Endothelial cell of umbilical vein (primary cell): Measurements from ENCODE around the gene MAP4K1.

Experiments
- EZH2 ChIP-seq: IDR thresholded peaks from 2 replicates; pipeline ENCODE4 v1.6.1; 2012; ENCODE audit warnings: borderline replicate concordance, low read depth, mild to moderate bottlenecking, moderate library complexity, low read length, inconsistent platforms; ENCODE audit not compliant: severe bottlenecking
- MYC ChIP-seq: IDR thresholded peaks from one replicate; pipeline ENCODE4 v1.6.1; 2011; ENCODE audit warnings: mild to moderate bottlenecking, low read depth, low read length
- POLR2A ChIP-seq: IDR thresholded peaks from 2 replicates; pipeline ENCODE4 v1.6.1; 2012; ENCODE audit warnings: low read depth, mild to moderate bottlenecking, control low read depth, low read length
- POLR2AphosphoS5 ChIP-seq: IDR thresholded peaks from 2 replicates; pipeline ENCODE4 v1.6.1; 2012; ENCODE audit warnings: low read depth, mild to moderate bottlenecking, control low read depth, low read length, moderate library complexity; ENCODE audit not compliant: insufficient read depth
- TF ChIP-seq, protein P1 (sequence below), 2 donors: IDR thresholded peaks; 1 replicate in 1 of 2; 2 replicates in 1 of 2; pipeline ENCODE4 v1.5.1; 2011; ENCODE audit warnings: low read length in 2 of 2, mild to moderate bottlenecking in 2 of 2, moderate library complexity in 2 of 2, control low read depth in 1 of 2, inconsistent platforms in 1 of 2, low read depth in 1 of 2; ENCODE audit not compliant: insufficient read depth in 1 of 2; ENCODE audit errors: extremely low read depth in 1 of 2
- TF ChIP-seq, protein P2 (sequence below): IDR thresholded peaks from 2 replicates; pipeline ENCODE4 v1.6.1; 2011; ENCODE audit not compliant: insufficient read depth, insufficient read length

DNA sequence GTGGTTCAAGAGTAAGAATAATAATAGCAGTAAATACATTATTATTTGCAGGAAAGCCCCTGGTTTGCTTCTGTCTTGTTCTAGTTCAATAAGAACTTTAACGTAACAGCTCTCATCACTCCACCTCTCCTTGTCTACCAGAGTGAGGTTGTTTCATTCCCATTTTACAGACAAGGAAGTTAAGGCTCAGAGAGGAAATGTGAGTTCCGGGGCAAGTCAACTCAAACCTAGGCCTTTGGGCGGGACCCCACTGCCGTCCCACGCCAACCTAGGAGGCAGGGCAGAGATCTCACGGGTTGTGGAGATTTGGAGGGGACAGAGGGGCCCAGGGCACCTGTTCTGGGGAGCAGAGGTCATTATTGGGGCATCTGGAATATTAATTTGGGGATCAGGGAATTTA lies 1.5 kb downstream of the MAP4K1 start:
- TF ChIP-seq, protein P1, sequence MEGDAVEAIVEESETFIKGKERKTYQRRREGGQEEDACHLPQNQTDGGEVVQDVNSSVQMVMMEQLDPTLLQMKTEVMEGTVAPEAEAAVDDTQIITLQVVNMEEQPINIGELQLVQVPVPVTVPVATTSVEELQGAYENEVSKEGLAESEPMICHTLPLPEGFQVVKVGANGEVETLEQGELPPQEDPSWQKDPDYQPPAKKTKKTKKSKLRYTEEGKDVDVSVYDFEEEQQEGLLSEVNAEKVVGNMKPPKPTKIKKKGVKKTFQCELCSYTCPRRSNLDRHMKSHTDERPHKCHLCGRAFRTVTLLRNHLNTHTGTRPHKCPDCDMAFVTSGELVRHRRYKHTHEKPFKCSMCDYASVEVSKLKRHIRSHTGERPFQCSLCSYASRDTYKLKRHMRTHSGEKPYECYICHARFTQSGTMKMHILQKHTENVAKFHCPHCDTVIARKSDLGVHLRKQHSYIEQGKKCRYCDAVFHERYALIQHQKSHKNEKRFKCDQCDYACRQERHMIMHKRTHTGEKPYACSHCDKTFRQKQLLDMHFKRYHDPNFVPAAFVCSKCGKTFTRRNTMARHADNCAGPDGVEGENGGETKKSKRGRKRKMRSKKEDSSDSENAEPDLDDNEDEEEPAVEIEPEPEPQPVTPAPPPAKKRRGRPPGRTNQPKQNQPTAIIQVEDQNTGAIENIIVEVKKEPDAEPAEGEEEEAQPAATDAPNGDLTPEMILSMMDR (IDR thresholded peaks at IDR 0.05; ENCODE audit: extremely low read depth in 1 of 2, insufficient read depth in 1 of 2, low read depth in 1 of 2, low read length in 2 of 2), result no peak
- TF ChIP-seq POLR2A (no peak), POLR2AphosphoS5 (no peak), EZH2 (no peak), MYC (no peak)
- TF ChIP-seq, protein P2, sequence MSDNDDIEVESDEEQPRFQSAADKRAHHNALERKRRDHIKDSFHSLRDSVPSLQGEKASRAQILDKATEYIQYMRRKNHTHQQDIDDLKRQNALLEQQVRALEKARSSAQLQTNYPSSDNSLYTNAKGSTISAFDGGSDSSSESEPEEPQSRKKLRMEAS, result no peak
